ENCODE results near the gene MAFB. TPM values are rescaled to one million over a fixed set of nuclear protein-coding genes. Genes with fewer than 3 reads are reported as not detected.

The MAFB gene
- total RNA-seq, 2 experiments from 2014 or later = 3.3 to 3.7 TPM

DNA sequence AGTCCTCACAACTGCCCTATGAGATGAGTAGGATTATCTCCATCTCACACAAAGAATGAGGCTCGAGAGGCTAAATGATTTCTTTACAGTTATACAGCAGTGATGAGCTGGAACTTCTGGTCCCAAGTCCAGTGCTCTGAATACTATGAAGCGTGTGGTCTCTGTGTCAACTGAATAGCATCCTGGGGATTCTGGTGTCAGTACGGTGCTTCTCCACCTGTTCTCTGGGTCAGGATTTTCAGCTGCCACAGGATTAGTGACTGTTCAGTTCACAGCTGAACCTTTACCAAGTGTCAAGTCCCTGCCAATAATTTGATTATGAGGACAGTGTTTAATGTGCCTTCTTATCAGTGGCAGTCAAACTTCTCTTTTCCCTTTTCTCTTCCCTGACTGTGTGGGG lies 5.2 kb upstream of the MAFB start:
- no peaks in the 10 kb centered on the region for H3K36me3 Mint-ChIP-seq (ENCODE audit: low read depth)
- no peak overlapping the region for H3K4me3 Mint-ChIP-seq
- POLR2A ChIA-PET = no interaction called here
- no peak overlapping the region for H3K27ac Mint-ChIP-seq
- no peaks in the 10 kb centered on the region for H3K9me3 Mint-ChIP-seq
- Histone ChIP-seq H3K27ac (ENCODE audit: low read depth in 1 of 2, low read length in 2 of 2) (no peak overlapping the region), H3K36me3 (ENCODE audit: insufficient read depth, low read length) (no peaks in the 10 kb centered on the region), H3K4me1 (ENCODE audit: insufficient read depth, low read length) (peaks cover 14% of the 10 kb centered on the region), H3K4me3 (ENCODE audit: low read length) (no peak overlapping the region), H3K27me3 (ENCODE audit: control insufficient read depth in 1 of 2, insufficient read depth in 2 of 2, low read length in 2 of 2) (peaks cover 55 to 77% of the 10 kb centered on the region in 2 experiments), H3K9me3 (ENCODE audit: control insufficient read depth in 1 of 2, insufficient read depth in 1 of 2, low read length in 2 of 2) (peaks cover 0 to 30% of the 10 kb centered on the region in 2 experiments)
- no peak for ATAC-seq (ENCODE audit: poor library complexity)
- no peaks in the 10 kb centered on the region for H3K4me1 Mint-ChIP-seq (ENCODE audit: low read depth)
- CTCF ChIA-PET = no interaction called here
- intact Hi-C loops (cut with DNase I, micrococcal nuclease) = no loop called here
- TF ChIP-seq, protein P1, sequence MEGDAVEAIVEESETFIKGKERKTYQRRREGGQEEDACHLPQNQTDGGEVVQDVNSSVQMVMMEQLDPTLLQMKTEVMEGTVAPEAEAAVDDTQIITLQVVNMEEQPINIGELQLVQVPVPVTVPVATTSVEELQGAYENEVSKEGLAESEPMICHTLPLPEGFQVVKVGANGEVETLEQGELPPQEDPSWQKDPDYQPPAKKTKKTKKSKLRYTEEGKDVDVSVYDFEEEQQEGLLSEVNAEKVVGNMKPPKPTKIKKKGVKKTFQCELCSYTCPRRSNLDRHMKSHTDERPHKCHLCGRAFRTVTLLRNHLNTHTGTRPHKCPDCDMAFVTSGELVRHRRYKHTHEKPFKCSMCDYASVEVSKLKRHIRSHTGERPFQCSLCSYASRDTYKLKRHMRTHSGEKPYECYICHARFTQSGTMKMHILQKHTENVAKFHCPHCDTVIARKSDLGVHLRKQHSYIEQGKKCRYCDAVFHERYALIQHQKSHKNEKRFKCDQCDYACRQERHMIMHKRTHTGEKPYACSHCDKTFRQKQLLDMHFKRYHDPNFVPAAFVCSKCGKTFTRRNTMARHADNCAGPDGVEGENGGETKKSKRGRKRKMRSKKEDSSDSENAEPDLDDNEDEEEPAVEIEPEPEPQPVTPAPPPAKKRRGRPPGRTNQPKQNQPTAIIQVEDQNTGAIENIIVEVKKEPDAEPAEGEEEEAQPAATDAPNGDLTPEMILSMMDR (IDR thresholded peaks at IDR 0.05) = no peak
- peaks cover 89% of the 10 kb centered on the region for H3K27me3 Mint-ChIP-seq
- no peak for DNase-seq

- no peak overlapping the region for H3K27ac ChIP-seq (ENCODE audit: low read depth in 1 of 2, low read length in 2 of 2)
- H3K27me3 ChIP-seq (ENCODE audit: control insufficient read depth in 1 of 2, insufficient read depth in 2 of 2, low read length in 2 of 2) = peaks cover 60 to 86% of the 10 kb centered on the region in 2 experiments
- H3K27me3 Mint-ChIP-seq = peaks cover 83% of the 10 kb centered on the region
- TF ChIP-seq, protein P1 (IDR thresholded peaks at IDR 0.05) = no peak
- no peaks in the 10 kb centered on the region for H3K36me3 Mint-ChIP-seq (ENCODE audit: low read depth)
- no peak overlapping the region for H3K4me3 Mint-ChIP-seq
- POLR2A ChIA-PET = no interaction called here
- no peaks in the 10 kb centered on the region for H3K4me1 Mint-ChIP-seq (ENCODE audit: low read depth)
- no peak overlapping the region for H3K27ac Mint-ChIP-seq
- no peaks in the 10 kb centered on the region for H3K36me3 ChIP-seq (ENCODE audit: insufficient read depth, low read length)
- CTCF ChIA-PET = no interaction called here
- ATAC-seq (ENCODE audit: poor library complexity) (no peak), DNase-seq (no peak)
- intact Hi-C loops (cut with DNase I, micrococcal nuclease) = no loop called here
- peaks cover 19% of the 10 kb centered on the region for H3K4me1 ChIP-seq (ENCODE audit: insufficient read depth, low read length)
- H3K9me3 ChIP-seq (ENCODE audit: control insufficient read depth in 1 of 2, insufficient read depth in 1 of 2, low read length in 2 of 2) = peaks cover 0 to 34% of the 10 kb centered on the region in 2 experiments
- H3K9me3 Mint-ChIP-seq = no peaks in the 10 kb centered on the region
- no peak overlapping the region for H3K4me3 ChIP-seq (ENCODE audit: low read length)
Measured at GRCh38 chr20:40692240-40693011, 3.4 kb upstream of the MAFB start.

- peaks cover 63 to 84% of the 10 kb centered on the region in 2 experiments for H3K27me3 ChIP-seq (ENCODE audit: control insufficient read depth in 1 of 2, insufficient read depth in 2 of 2, low read length in 2 of 2)
Measured at GRCh38 chr20:40691566-40692239, 2.7 kb upstream of the MAFB start.

More at GRCh38 chr20:40691566-40692239, 2.7 kb upstream of the MAFB start:
- DNase-seq (no peak), ATAC-seq (ENCODE audit: poor library complexity) (no peak)
- Mint-ChIP-seq H3K4me1 (ENCODE audit: low read depth) (no peaks in the 10 kb centered on the region), H3K27me3 (peaks cover 86% of the 10 kb centered on the region), H3K27ac (no peak overlapping the region), H3K36me3 (ENCODE audit: low read depth) (no peaks in the 10 kb centered on the region), H3K9me3 (no peaks in the 10 kb centered on the region), H3K4me3 (no peak overlapping the region)
- no peak overlapping the region for H3K4me3 ChIP-seq (ENCODE audit: low read length)
- intact Hi-C loops (cut with DNase I, micrococcal nuclease) = no loop called here
- H3K27ac ChIP-seq (ENCODE audit: low read depth in 1 of 2, low read length in 2 of 2) = no peak overlapping the region
- H3K4me1 ChIP-seq (ENCODE audit: insufficient read depth, low read length) = peaks cover 19% of the 10 kb centered on the region
- peaks cover 0 to 34% of the 10 kb centered on the region in 2 experiments for H3K9me3 ChIP-seq (ENCODE audit: control insufficient read depth in 1 of 2, insufficient read depth in 1 of 2, low read length in 2 of 2)
- TF ChIP-seq, protein P1 (IDR thresholded peaks at IDR 0.05) = no peak
- H3K36me3 ChIP-seq (ENCODE audit: insufficient read depth, low read length) = no peaks in the 10 kb centered on the region
- CTCF ChIA-PET = no interaction called here
- POLR2A ChIA-PET = no interaction called here
